ENCODE data around the gene MAGI2. TPM values are rescaled to one million over a fixed set of nuclear protein-coding genes. Genes with fewer than 3 reads are reported as not detected.

MAGI2 gene
- total RNA-seq, 1 donor from 2014 or later = 2.5 TPM

- TF ChIP-seq CTCF (IDR thresholded peaks at IDR 0.05; ENCODE audit: insufficient read depth, low read length, poor library complexity, severe bottlenecking) = no peak
- H3K4me3 ChIP-seq (ENCODE audit: low read depth, low read length) = no peak overlapping the region
- no peaks in the 10 kb centered on the region for H3K27me3 ChIP-seq (ENCODE audit: control insufficient read depth, insufficient read depth, low read length)
- no peaks in the 10 kb centered on the region for H3K36me3 ChIP-seq (ENCODE audit: control insufficient read depth, insufficient read depth, low read length)
- no peak for DNase-seq (ENCODE audit: low read depth)
Observed at GRCh38 chr7:78900806-78901205, 552.7 kb downstream of the MAGI2 start.

GRCh38 chr7:78895393-78895792 lies 558.1 kb downstream of the MAGI2 start:
- H3K27me3 ChIP-seq (ENCODE audit: control insufficient read depth, insufficient read depth, low read length) = no peaks in the 10 kb centered on the region
- no peak for TF ChIP-seq CTCF (IDR thresholded peaks at IDR 0.05; ENCODE audit: insufficient read depth, low read length, poor library complexity, severe bottlenecking)
- DNase-seq (ENCODE audit: low read depth) = no peak
- H3K36me3 ChIP-seq (ENCODE audit: control insufficient read depth, insufficient read depth, low read length) = no peaks in the 10 kb centered on the region
- H3K4me3 ChIP-seq (ENCODE audit: low read depth, low read length) = no peak overlapping the region

GRCh38 chr7:78879206-78879605 lies 574.3 kb downstream of the MAGI2 start:
- no peak for TF ChIP-seq CTCF (IDR thresholded peaks at IDR 0.05; ENCODE audit: insufficient read depth, low read length, poor library complexity, severe bottlenecking)
- Histone ChIP-seq H3K36me3 (ENCODE audit: control insufficient read depth, insufficient read depth, low read length) (no peaks in the 10 kb centered on the region), H3K4me3 (ENCODE audit: low read depth, low read length) (no peak overlapping the region), H3K27me3 (ENCODE audit: control insufficient read depth, insufficient read depth, low read length) (no peaks in the 10 kb centered on the region)
- no peak for DNase-seq (ENCODE audit: low read depth)

GRCh38 chr7:78873117-78873516 lies 580.4 kb downstream of the MAGI2 start:
- no peak for DNase-seq (ENCODE audit: low read depth)
- TF ChIP-seq CTCF (IDR thresholded peaks at IDR 0.05; ENCODE audit: insufficient read depth, low read length, poor library complexity, severe bottlenecking) = no peak
- Histone ChIP-seq H3K36me3 (ENCODE audit: control insufficient read depth, insufficient read depth, low read length) (no peaks in the 10 kb centered on the region), H3K4me3 (ENCODE audit: low read depth, low read length) (no peak overlapping the region), H3K27me3 (ENCODE audit: control insufficient read depth, insufficient read depth, low read length) (no peaks in the 10 kb centered on the region)

- no peaks in the 10 kb centered on the region for H3K36me3 ChIP-seq (ENCODE audit: control insufficient read depth, insufficient read depth, low read length)
- H3K27me3 ChIP-seq (ENCODE audit: control insufficient read depth, insufficient read depth, low read length) = no peaks in the 10 kb centered on the region
- TF ChIP-seq CTCF (IDR thresholded peaks at IDR 0.05; ENCODE audit: insufficient read depth, low read length, poor library complexity, severe bottlenecking) = no peak
- no peak overlapping the region for H3K4me3 ChIP-seq (ENCODE audit: low read depth, low read length)
- no peak for DNase-seq (ENCODE audit: low read depth)
Observed at GRCh38 chr7:78864339-78864738, 589.1 kb downstream of the MAGI2 start.

- DNase-seq (ENCODE audit: low read depth) = no peak
- no peak overlapping the region for H3K4me3 ChIP-seq (ENCODE audit: low read depth, low read length)
- H3K36me3 ChIP-seq (ENCODE audit: control insufficient read depth, insufficient read depth, low read length) = no peaks in the 10 kb centered on the region
- TF ChIP-seq CTCF (IDR thresholded peaks at IDR 0.05; ENCODE audit: insufficient read depth, low read length, poor library complexity, severe bottlenecking) = no peak
- H3K27me3 ChIP-seq (ENCODE audit: control insufficient read depth, insufficient read depth, low read length) = no peaks in the 10 kb centered on the region
Observed at GRCh38 chr7:78863281-78863680, 590.2 kb downstream of the MAGI2 start.

Data from kidney epithelial cell (primary cell).